ENCODE data around the gene PHC2.

Gene PHC2

DNA sequence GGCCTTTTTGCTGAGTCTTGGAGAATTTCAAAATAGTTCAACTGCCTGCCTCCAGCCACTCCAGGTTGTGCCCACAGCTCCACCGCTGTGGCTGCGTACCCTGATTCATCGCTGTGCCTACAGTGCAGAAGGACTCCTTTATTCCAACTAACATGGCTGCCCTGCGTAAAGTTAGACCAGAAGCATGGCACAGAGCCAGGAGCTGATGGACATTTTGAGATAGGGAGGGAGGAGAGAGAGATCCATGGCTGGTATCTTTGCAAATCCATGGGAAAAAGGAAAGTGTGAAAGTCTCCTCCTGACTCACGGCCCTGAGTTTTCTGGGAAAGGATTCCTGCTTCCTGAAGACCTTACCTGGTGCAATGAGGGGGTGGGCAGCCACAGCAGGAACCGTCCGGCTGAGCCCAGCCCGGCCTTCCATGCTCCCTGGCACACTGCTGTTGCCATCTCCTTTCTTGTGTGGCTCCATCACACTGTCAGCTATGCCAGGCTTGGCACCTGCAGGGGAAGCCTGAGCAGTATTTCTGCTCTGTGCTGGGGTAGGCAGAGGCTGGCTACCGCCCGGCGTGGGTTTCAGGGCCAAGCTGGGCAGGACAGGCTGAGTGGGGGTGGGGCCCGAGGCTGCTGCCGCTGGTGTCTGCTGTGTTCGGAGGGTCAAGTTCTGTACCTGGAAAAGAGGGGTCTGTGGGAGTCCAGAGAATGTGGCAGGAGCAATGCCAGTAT, 64.0 kb downstream of the PHC2 start:
- no peak for DNase-seq (ENCODE audit: low read depth)
- TF ChIP-seq CTCF (conservative IDR thresholded peaks at IDR 0.05; ENCODE audit: low read length) = no peak
- no peak overlapping the region for H3K4me3 ChIP-seq (ENCODE audit: low read length)

DNA sequence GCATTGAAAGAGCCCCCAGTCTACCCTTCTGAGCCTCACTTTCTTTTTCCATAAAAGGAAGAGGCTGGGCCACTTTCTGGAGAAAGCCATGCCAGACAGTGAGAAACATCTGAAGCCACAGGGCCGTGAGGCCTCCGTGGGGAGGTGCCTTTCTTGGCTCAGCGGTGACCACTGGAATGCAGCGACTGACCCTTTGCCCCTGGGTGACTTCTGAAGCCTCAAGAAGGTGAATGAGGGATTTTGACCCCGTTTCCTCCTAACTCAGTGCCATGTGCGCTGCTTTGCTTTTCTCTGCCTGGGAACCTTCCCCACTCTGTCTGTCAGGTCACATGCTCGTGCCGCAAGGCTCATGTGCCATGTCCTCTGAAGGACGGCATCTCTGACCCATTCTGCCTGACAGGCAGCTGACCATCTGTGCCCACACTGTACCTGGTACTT, 65.3 kb downstream of the PHC2 start:
- no peak for TF ChIP-seq CTCF (conservative IDR thresholded peaks at IDR 0.05; ENCODE audit: low read length)
- H3K4me3 ChIP-seq (ENCODE audit: low read length) = no peak overlapping the region
- peak; percentile 84 for DNase-seq (ENCODE audit: low read depth)

DNA sequence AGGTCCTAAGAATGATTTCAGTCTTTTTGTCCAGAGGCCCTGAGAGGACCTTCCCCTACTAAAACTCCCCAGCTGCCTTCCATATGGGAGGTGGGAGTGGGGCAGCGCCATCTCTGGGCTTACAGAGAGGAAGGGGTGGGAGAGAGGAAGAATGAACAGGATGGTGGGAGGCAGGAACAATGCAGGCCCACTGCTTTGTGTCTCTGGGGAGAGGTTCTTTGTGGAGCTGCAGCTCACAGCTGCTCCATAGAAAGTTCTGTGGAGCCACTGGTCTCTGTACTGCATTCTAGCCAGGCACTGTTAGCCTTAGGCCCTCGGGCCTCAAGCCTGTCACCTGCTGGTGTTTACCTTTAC, 66.4 kb downstream of the PHC2 start:
- no peak for DNase-seq (ENCODE audit: low read depth)
- H3K4me3 ChIP-seq (ENCODE audit: low read length) = no peak overlapping the region
- no peak for TF ChIP-seq CTCF (conservative IDR thresholded peaks at IDR 0.05; ENCODE audit: low read length)

DNA sequence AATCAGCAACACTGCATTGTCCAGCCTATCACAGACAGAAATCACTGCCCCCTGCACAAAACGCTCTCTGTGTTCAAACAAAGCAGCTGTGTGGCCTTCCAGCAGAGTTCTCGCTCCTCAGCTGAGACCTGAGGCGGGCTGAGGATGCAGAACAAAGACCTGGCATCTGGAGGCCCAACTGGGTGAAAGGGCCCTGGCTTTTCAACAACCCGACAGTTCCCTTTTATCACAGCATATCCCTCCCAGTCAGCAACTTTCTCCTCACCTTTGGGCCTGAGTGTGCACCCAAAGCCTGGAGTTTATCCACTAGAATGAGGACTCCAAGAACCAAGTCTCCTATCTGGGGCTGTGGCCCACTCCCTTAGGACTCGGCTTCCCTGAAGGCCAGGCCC, 67.4 kb downstream of the PHC2 start:
- DNase-seq (ENCODE audit: low read depth) = no peak
- TF ChIP-seq CTCF (conservative IDR thresholded peaks at IDR 0.05; ENCODE audit: low read length) = no peak
- no peak overlapping the region for H3K4me3 ChIP-seq (ENCODE audit: low read length)

DNA sequence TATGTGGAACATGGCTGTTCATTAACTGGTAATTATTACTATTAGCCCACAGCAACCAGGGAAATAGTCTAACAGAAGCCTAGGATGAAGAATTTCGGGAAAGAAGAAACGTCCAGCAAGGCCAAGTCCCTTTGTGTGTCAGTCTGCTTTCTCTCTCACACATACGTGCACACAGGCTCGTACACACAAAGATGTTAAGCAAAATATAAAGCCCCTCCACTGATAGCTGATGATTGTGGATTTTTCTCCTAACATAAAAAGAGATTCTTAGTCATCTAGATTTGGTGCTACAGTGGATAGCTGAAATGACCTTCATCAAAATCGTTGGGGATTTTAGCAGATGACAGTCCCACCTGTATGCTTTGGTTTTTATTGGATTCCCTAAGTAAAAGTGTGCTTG, 67.9 kb downstream of the PHC2 start:
- TF ChIP-seq CTCF (conservative IDR thresholded peaks at IDR 0.05; ENCODE audit: low read length) = no peak
- no peak for DNase-seq (ENCODE audit: low read depth)
- no peak overlapping the region for H3K4me3 ChIP-seq (ENCODE audit: low read length)

- TF ChIP-seq CTCF (conservative IDR thresholded peaks at IDR 0.05; ENCODE audit: low read length) = no peak
- DNase-seq (ENCODE audit: low read depth) = no peak
- no peak overlapping the region for H3K4me3 ChIP-seq (ENCODE audit: low read length)
These were observed 69.2 kb downstream of the PHC2 start for GRCh38 chr1:33361532-33362235.

- no peak for TF ChIP-seq CTCF (conservative IDR thresholded peaks at IDR 0.05; ENCODE audit: low read length)
- H3K4me3 ChIP-seq (ENCODE audit: low read length) = no peak overlapping the region
- DNase-seq (ENCODE audit: low read depth) = no peak
These were observed 70.5 kb downstream of the PHC2 start for GRCh38 chr1:33360367-33360766.
